Measurements from ENCODE around the gene ITGA2B. TPM values are rescaled to one million over a fixed set of nuclear protein-coding genes. Genes with fewer than 3 reads are reported as not detected.

ITGA2B gene
- total and polyA plus RNA-seq, 2 of the 13 experiments (the other 11 are each of a cell fraction or from before 2014, with no cell fraction given) = 0.38 to 1.1 TPM

- TF ChIP-seq REL (CRISPR knock-in tag; conservative IDR thresholded peaks at IDR 0.05) (no peak), MBD4 (IDR thresholded peaks at IDR 0.05; ENCODE audit: borderline replicate concordance, low read length) (no peak), FOXP1 (IDR thresholded peaks at IDR 0.05) (no peak), FOXP1 (CRISPR knock-in tag; IDR thresholded peaks at IDR 0.05) (no peak), ZNF30 (CRISPR knock-in tag; IDR thresholded peaks at IDR 0.05) (no peak)
- Histone ChIP-seq H3K79me2 (ENCODE audit: insufficient read depth, low read length) (no peaks in the 10 kb centered on the region), H4K20me1 (ENCODE audit: insufficient read depth, low read length) (no peaks in the 10 kb centered on the region), H2AFZ (ENCODE audit: low read length) (no peak overlapping the region), H3K9me3 (ENCODE audit: low read length) (no peaks in the 10 kb centered on the region), H3K4me2 (ENCODE audit: low read depth, low read length) (no peak overlapping the region), H3K4me3 (replicated peaks in 1 of 3; ENCODE audit: insufficient read depth in 1 of 3, low read depth in 2 of 3, low read length in 3 of 3) (no peak overlapping the region), H3K27ac (ENCODE audit: extremely low read length, insufficient read depth, low read length) (no peak overlapping the region), H3K9ac (ENCODE audit: insufficient read depth, low read depth, low read length) (no peak overlapping the region), H3K36me3 (replicated peaks in 1 of 2; ENCODE audit: control insufficient read depth in 1 of 2, insufficient read depth in 2 of 2, low read length in 2 of 2) (no peaks in the 10 kb centered on the region), H3K4me1 (ENCODE audit: insufficient read depth, low read length) (peaks cover 36% of the 10 kb centered on the region), H3K27me3 (ENCODE audit: control insufficient read depth in 1 of 2, insufficient read depth in 2 of 2, low read length in 2 of 2) (peaks cover 8 to 18% of the 10 kb centered on the region in 2 experiments; a peak in 3 of 5 replicates)
- BruUV-seq (replicated peaks) = no TSS peak
- DNase-seq (ENCODE audit: low spot score) (no peak), FAIRE-seq (no peak), ATAC-seq (no peak)
- intact Hi-C loops (cut with micrococcal nuclease; ENCODE audit: unreplicated experiment) (loop anchor here (10.0 kb wide), 1 partner anchor 166 kb away; no protein-coding TSS in a partner anchor), in situ Hi-C loops (cut with HindIII; ENCODE audit: extremely low pct_ligation_motif_present, low pct_unique_long_range_greater_than_20kb) (no loop called here)
- ChIA-PET CTCF (ENCODE audit: low intra/inter-chr PET ratio, low total read pairs) (no interaction called here), POLR2A (interaction anchor here (1.8 kb wide), 1 partner anchor 11 kb away, joined by 5 read pairs; no protein-coding TSS in a partner anchor)
- 53% methylated on average over 6 of the region's 6 CpGs for WGBS (ENCODE audit: low lambda C conversion rate)
These were observed 30.4 kb downstream of the ITGA2B start for GRCh38 chr17:44359006-44359405.

- Histone ChIP-seq H3K36me3 (replicated peaks in 1 of 2; ENCODE audit: control insufficient read depth in 1 of 2, insufficient read depth in 2 of 2, low read length in 2 of 2) (peaks cover 0 to under 1% of the 10 kb centered on the region in 2 experiments; a peak in 1 of 5 replicates), H4K20me1 (ENCODE audit: insufficient read depth, low read length) (no peaks in the 10 kb centered on the region), H3K27me3 (ENCODE audit: control insufficient read depth in 1 of 2, insufficient read depth in 2 of 2, low read length in 2 of 2) (peaks cover 8 to 16% of the 10 kb centered on the region in 2 experiments; a peak in 3 of 5 replicates), H3K27ac (ENCODE audit: extremely low read length, insufficient read depth, low read length) (no peak overlapping the region), H3K9ac (ENCODE audit: insufficient read depth, low read depth, low read length) (no peak overlapping the region), H3K79me2 (ENCODE audit: insufficient read depth, low read length) (no peaks in the 10 kb centered on the region), H3K4me1 (ENCODE audit: insufficient read depth, low read length) (peaks cover 34% of the 10 kb centered on the region), H3K4me2 (ENCODE audit: low read depth, low read length) (no peak overlapping the region), H3K9me3 (ENCODE audit: low read length) (no peaks in the 10 kb centered on the region), H3K4me3 (replicated peaks in 1 of 3; ENCODE audit: insufficient read depth in 1 of 3, low read depth in 2 of 3, low read length in 3 of 3) (no peak overlapping the region), H2AFZ (ENCODE audit: low read length) (no peak overlapping the region)
- ATAC-seq = no peak
- no TSS peak for BruUV-seq (replicated peaks)
- FAIRE-seq = no peak
- ChIA-PET POLR2A (interaction anchor here (0.8 to 4.8 kb wide), 4 partner anchors 12 to 172 kb away, joined by 3 to 24 read pairs (median 3); partner anchors contain the start of genes GRN and TMUB2), CTCF (ENCODE audit: low intra/inter-chr PET ratio, low total read pairs) (no interaction called here)
- no peak for TF ChIP-seq ZNF761 (CRISPR knock-in tag; conservative IDR thresholded peaks at IDR 0.05)
- TF ChIP-seq MXD1 (CRISPR knock-in tag; IDR thresholded peaks at IDR 0.05) = 0 out of 2 replicates have a peak, but pooled peaks have one; percentile 20
- DNase-seq (ENCODE audit: low spot score) = no peak
- intact Hi-C loops (cut with micrococcal nuclease; ENCODE audit: unreplicated experiment) (loop anchor here (10.0 kb wide), 1 partner anchor 167 kb away; no protein-coding TSS in a partner anchor), in situ Hi-C loops (cut with HindIII; ENCODE audit: extremely low pct_ligation_motif_present, low pct_unique_long_range_greater_than_20kb) (no loop called here)
- WGBS (ENCODE audit: low lambda C conversion rate) = 60% methylated on average over 9 of the region's 9 CpGs
These were observed 31.4 kb downstream of the ITGA2B start for GRCh38 chr17:44358066-44358465.
